Neuron (in vitro differentiated cells): ENCODE measurements around the gene CLDND2.

Source experiments
- H2AFZ ChIP-seq: one replicate; pipeline ENCODE4 v1.6.1; 2013; ENCODE audit warnings: low read depth, mild to moderate bottlenecking, inconsistent platforms, low read length, moderate library complexity
- H3K27me3 ChIP-seq: one replicate; pipeline ENCODE4 v1.6.1; 2013; ENCODE audit warnings: low read length; ENCODE audit not compliant: insufficient read depth
- H3K36me3 ChIP-seq: one replicate; pipeline ENCODE4 v1.6.1; 2013; ENCODE audit warnings: low read length; ENCODE audit not compliant: insufficient read depth
- H3K4me1 ChIP-seq: one replicate; pipeline ENCODE4 v1.6.1; 2013; ENCODE audit warnings: low read length; ENCODE audit not compliant: insufficient read depth
- H3K4me3 ChIP-seq: 2 replicates; pipeline ENCODE4 v1.5.1; 2013; ENCODE audit warnings: mild to moderate bottlenecking, low read length, moderate library complexity
- H3K9me3 ChIP-seq: one replicate; pipeline ENCODE4 v1.6.1; 2013; ENCODE audit warnings: low read length

Gene CLDND2

DNA sequence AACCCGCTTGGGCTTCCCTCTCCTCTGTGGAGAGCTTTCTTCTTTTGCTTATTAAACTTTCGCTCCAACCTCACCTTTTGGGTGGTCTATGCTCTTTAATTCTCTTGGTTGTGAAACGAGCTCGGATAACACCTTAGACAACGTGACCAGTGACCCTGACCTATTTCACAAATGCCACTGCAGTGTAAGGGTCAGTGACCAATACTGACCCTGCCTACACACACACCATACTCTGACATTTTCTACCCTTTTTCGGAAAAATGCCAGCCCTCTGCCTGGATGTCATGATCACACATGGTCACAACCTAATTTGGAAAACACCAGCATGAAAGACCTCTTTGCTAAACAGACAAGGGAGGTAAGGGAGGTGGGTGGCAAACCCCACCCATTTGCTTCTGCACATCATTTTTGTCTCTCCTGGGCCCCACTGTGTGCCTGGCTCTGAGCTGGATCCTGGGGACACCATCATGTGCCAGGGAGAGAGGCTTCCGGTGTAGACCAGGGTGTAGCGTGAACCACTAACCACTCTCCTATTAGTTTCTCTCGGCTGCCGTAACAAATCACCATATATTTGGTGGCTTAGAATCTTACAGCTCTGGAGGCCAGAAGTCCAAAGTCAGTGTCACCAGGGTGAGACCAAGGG lies 12.5 kb downstream of the CLDND2 start:
- Histone ChIP-seq H3K4me1 (peaks cover 8% of the 10 kb centered on the region), H3K27me3 (no peaks in the 10 kb centered on the region), H3K36me3 (peaks cover 6% of the 10 kb centered on the region), H3K9me3 (no peaks in the 10 kb centered on the region), H3K4me3 (no peak overlapping the region), H2AFZ (no peak overlapping the region)

- peak overlapping the region; percentile 52 for H2AFZ ChIP-seq
- peaks cover 12% of the 10 kb centered on the region for H3K36me3 ChIP-seq
- peak overlapping the region; percentile 41 for H3K4me3 ChIP-seq
- no peaks in the 10 kb centered on the region for H3K9me3 ChIP-seq
- H3K4me1 ChIP-seq, result peaks cover 8% of the 10 kb centered on the region
- H3K27me3 ChIP-seq, result no peaks in the 10 kb centered on the region
Observed at GRCh38 chr19:51354742-51355148, 14.1 kb downstream of the CLDND2 start.

DNA sequence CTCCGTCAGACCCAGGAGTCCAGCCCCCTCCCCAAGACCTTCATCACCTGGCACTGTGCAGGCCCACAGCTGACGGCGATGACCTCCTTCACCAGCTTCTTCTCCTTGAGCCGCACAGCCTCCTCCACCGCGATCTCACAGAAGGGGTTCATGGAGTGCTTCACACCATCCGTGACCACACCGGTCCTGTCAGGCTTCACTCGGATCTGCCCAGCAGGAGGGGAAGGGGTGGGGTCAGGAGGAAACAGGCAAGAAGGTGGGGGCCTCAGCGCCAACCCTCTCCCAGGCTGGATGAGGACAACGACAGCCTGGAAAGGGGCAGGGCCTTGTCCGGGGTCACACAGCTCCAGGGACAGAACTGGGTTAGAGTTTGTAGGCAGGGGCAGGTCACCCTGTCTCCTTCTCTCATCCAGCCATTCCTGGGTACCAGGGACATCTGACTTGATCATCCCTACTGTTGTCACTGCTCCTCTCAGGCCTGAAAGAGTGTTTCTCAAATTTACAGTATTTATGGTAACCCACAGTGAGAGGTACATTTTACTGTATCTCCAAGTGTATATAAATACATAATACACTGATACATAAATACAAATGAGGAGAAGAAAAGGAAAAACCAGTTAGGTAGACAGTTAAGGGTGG lies 14.6 kb downstream of the CLDND2 start:
- Histone ChIP-seq H3K36me3 (peaks cover 16% of the 10 kb centered on the region), H3K9me3 (no peaks in the 10 kb centered on the region), H2AFZ (peak overlapping the region; percentile 52), H3K4me3 (peak overlapping the region; percentile 41), H3K27me3 (no peaks in the 10 kb centered on the region), H3K4me1 (peaks cover 8% of the 10 kb centered on the region)

DNA sequence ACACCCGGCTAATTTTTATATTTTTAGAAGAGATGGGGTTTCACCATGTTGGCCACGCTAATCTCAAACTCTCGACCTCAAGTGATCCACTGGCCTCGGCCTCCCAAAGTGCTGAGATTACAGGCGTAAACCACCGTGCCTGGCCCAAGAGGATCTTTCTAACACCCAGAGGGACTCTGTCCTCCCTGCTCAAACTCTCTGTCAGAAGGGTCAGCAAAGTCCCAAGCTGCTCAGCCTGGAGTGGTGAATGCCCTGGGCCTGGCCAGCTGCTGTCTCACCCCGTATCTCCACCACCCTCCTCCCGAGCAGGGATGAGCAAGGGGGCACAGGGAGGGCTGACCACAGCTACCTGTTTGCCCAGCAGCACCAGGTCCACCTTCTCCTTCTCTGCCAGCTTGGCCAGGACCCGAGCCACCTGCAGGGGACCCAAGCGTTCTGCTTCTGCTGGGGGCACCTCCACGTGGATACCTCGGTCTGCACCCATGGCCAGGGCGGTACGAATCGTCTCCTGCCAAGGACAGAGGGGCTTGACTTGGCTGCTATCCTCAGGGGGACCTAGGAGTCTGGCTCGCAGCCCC lies 15.9 kb downstream of the CLDND2 start:
- Histone ChIP-seq H3K4me3 (no peak overlapping the region), H3K27me3 (no peaks in the 10 kb centered on the region)

DNA sequence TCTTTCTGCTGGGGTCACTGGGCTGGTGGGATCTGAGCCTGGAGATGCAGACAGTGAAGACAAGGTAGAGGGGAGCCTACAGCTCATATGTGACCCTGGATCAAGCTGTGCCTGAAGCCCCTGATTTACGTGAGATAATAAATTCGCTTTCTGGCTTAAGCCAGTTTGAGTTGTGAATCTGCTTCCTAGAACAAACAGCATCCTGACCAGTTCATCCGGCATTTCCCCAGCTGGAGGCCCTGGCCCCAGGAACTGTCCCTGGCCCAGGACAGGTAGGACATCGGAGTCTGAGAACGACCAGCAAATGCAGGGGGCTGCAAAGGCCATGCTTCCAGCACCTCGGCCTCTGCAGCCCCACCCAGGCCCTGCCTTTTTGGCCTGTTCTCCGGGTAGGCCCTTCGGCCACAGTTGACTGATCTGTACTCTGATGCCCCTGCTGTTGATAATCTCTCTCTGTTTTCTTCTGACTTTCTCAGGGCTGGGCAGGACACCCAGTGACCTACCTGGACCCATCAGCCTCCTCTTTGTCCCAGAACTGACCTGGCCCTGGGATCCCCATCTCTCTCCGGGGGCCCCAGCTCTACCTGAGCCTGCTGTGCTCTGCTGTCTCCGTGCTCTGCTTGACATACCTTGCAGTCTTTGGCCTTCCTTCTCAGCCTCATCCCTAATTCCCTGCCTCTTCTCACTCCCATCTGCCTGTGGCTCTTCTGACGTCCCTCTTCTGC lies 17.4 kb downstream of the CLDND2 start:
- peaks cover 16% of the 10 kb centered on the region for H3K36me3 ChIP-seq
- no peak overlapping the region for H3K4me3 ChIP-seq
- H3K9me3 ChIP-seq, result no peaks in the 10 kb centered on the region
- no peak overlapping the region for H2AFZ ChIP-seq
- H3K4me1 ChIP-seq, result peaks cover 8% of the 10 kb centered on the region
- H3K27me3 ChIP-seq, result no peaks in the 10 kb centered on the region

More for the DNA sequence above, 15.9 kb downstream of the CLDND2 start:
- Histone ChIP-seq H3K36me3 (peaks cover 16% of the 10 kb centered on the region), H3K4me1 (peaks cover 8% of the 10 kb centered on the region), H3K9me3 (no peaks in the 10 kb centered on the region), H2AFZ (no peak overlapping the region)

DNA sequence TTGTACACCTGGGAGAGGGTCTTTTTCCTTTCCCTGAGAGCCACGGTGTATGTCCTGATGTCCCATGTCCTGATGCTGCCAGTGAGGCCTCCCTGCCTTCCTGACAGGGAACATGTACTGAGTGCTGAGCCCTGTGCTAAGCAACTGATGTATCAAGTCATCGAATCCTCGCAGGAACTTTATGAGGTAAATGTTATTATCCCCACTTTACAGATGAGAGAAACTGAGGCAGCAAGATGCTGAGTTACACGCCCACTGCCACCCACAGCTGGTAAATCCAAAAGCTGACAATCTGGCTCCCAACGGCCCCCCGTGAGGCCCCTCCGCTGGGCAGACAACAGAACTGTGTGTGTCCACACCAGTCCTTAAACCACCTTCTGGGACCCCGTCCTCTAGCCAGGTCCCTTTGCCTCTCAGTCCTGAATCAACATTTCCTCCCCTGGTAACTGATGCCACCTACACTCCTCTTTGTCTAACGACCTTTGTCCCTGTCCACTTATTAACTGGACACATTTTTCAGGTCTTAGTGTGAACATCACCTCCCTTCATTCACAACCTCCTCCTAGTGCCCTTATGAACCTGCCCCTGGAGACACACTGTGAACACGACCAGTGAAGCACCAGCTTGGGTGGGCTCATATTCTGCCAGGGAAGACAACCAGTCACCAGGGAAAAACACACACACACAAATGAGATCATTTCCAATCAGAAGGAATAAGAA lies 21.4 kb downstream of the CLDND2 start:
- peaks cover 19% of the 10 kb centered on the region for H3K36me3 ChIP-seq
- no peaks in the 10 kb centered on the region for H3K9me3 ChIP-seq
- H3K27me3 ChIP-seq, result no peaks in the 10 kb centered on the region
- H2AFZ ChIP-seq, result no peak overlapping the region
- no peak overlapping the region for H3K4me3 ChIP-seq
- no peaks in the 10 kb centered on the region for H3K4me1 ChIP-seq

GRCh38 chr19:51346742-51347141 lies 22.1 kb downstream of the CLDND2 start:
- peaks cover 17% of the 10 kb centered on the region for H3K36me3 ChIP-seq
- no peaks in the 10 kb centered on the region for H3K27me3 ChIP-seq

DNA sequence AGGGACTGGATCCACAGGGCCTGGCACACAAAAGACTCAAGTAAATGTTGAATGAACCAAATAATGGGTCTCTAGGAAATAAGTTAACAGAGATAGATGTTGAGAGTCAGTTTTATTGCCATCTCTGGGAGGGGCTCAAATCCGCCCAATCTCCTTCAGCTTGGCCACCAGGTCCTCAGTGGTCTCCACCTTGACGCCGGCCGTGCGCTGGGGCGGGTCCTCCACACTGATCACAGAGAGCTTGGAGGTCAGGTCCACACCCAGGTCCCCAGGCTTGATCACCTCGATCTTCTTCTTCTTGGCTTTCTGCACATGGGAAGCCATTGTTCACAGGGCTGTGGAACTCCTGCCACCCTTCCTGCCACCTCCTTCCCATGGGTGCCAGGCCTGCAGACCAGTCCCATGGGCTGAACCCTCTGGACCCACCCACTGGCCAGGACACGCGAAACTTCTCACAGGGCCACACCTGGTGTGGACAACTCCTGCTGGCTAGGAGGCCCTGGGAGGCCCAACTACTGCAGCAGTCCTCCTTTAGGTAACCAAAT lies 23.7 kb downstream of the CLDND2 start:
- no peaks in the 10 kb centered on the region for H3K4me1 ChIP-seq
- H3K9me3 ChIP-seq, result no peaks in the 10 kb centered on the region
- no peak overlapping the region for H2AFZ ChIP-seq
- H3K36me3 ChIP-seq, result peaks cover 7% of the 10 kb centered on the region
- peaks cover 3% of the 10 kb centered on the region for H3K27me3 ChIP-seq
- H3K4me3 ChIP-seq, result no peak overlapping the region

More at GRCh38 chr19:51346742-51347141, 22.1 kb downstream of the CLDND2 start:
- Histone ChIP-seq H3K4me3 (no peak overlapping the region), H3K9me3 (no peaks in the 10 kb centered on the region), H2AFZ (no peak overlapping the region), H3K4me1 (no peaks in the 10 kb centered on the region)

DNA sequence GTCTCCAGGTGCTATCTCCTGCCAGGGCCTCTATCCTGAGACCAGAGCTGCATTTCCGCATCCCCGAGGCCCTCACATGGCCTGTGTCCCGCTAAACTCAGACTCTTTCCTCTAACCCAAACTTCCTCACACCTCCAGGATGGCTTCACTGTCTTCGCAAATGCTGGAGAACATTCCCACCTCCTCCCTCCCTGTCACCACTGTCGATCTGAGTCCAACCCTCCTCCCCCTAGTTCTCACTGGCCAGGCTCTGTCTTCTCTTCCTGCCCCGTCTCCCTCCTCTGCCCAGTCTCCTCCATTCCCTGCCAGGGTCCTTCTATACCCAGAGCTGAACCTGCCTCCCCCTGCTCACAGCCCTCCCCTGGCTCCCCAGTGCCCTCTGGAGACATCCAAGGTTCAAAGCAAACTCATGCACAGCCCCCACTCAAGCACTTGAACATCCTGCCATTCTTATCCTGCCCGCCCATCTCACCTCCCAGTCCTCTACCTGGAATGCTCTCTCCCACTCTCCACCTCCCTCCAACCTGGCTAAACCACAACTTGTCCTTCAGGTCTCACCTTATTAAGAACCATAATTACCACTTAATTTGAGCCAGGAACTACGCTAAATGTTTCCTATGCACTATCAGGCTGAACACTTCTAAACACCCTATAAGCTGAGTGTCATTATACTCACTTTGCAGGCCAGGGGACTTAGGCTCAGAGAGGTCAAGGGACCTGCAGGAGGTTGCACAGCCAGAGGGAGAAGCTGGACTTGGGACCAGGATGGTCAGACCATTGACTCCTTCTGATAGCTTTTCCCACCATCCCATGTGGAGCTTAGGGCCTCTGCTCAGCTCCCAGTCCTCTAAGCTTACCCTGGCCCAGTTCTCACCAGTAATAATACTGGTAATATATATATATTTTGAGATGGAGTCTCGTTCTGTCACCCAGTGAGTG lies 25.9 kb downstream of the CLDND2 start:
- no peak overlapping the region for H2AFZ ChIP-seq
- H3K36me3 ChIP-seq, result peaks cover 3% of the 10 kb centered on the region
- no peak overlapping the region for H3K4me3 ChIP-seq
- H3K4me1 ChIP-seq, result no peaks in the 10 kb centered on the region
- peaks cover 3% of the 10 kb centered on the region for H3K27me3 ChIP-seq
- no peaks in the 10 kb centered on the region for H3K9me3 ChIP-seq

- Histone ChIP-seq H3K9me3 (no peaks in the 10 kb centered on the region), H3K36me3 (peaks cover 3% of the 10 kb centered on the region), H3K4me1 (no peaks in the 10 kb centered on the region), H3K27me3 (peaks cover 3% of the 10 kb centered on the region), H2AFZ (no peak within 1 kb of the TSS), H3K4me3 (no peak within 1 kb of the TSS)
Observed at GRCh38 chr19:51341976-51342580, 26.7 kb downstream of the CLDND2 start, which contains the start of gene VSIG10L. TSS of gene VSIG10L (minus strand) at chr19:51342139. CDS start at chr19:51342124, 15 bp downstream.

DNA sequence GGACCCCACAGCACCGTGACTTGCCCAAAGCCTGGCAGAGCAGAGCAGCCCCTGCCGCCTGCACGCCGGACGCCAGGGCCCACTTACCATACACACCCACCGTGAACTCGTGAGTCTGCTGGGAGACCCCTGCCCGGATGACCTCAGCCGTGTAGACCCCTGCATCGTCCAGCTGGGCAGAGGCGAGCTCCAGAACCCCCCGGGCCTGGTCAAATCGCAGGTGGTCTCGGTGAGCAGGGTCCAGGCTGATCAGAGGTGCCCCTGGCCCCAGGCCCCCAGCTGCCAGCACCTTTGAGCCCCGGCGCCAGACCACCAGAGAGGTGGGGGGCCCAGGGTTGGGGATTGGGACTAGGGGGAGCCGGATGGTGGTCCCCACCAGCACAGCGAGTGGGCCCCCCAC lies 27.7 kb downstream of the CLDND2 start:
- H3K9me3 ChIP-seq, result no peaks in the 10 kb centered on the region
- peaks cover 3% of the 10 kb centered on the region for H3K27me3 ChIP-seq
- peaks cover 3% of the 10 kb centered on the region for H3K36me3 ChIP-seq
- no peaks in the 10 kb centered on the region for H3K4me1 ChIP-seq
- H3K4me3 ChIP-seq, result no peak overlapping the region
- H2AFZ ChIP-seq, result no peak overlapping the region
